ENCODE results near the gene SMIM43.

DNA sequence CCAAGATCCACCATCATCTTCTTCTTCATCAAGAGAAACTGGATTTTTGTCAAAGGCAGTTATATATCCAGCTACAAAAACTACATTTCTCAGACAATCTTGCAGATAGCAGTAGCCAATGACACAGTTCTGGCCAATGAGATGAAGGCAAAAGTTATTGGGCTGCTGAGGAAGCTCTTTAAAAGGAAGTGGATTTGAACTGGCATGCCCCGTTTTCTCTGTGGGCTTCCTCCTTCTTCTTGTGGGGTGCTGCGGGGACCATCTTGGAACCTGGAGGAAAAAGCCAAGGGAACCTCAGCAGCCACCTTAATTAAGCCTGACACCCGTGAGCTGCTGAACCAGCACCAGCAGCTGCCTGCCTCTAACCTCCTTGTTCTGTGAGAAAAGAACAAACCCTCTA, 4.8 kb downstream of the SMIM43 start:
- TF ChIP-seq POLR2AphosphoS5 (IDR thresholded peaks at IDR 0.05; ENCODE audit: borderline replicate concordance, low read depth, low read length) (no peak), EZH2 (IDR thresholded peaks at IDR 0.05) (no peak), FOXP2 (optimal IDR thresholded peaks at IDR 0.05; ENCODE audit: control extremely low read depth, extremely low read length, insufficient read depth) (no peak)

Data from SK-N-MC (cell line).